Small intestine (tissue), 7 donors: ENCODE results near the gene IPO11. TPM values are rescaled to one million over a fixed set of nuclear protein-coding genes. Genes with fewer than 3 reads are reported as not detected.
"Not testable (repeated sequence)": the region's sequence is repeated elsewhere in the genome, so short reads cannot be mapped to it uniquely, and the experiment has no call there.

Experiments
- DNase-seq, 2 donors: peaks; one replicate each; pipeline versions ENCODE4 v3.0.0 to v3.0.0-alpha.2; 2013
- FAIRE-seq: peaks from 2 replicates; lab custom pipeline; 2012; peaks lifted over from hg19 to GRCh38; lab: Jason Lieb, UNC
- H3K27ac ChIP-seq, 3 donors: one replicate each; pipeline ENCODE4 v1.5.1; 2013; ENCODE audit warnings: low read length in 2 of 3, mild to moderate bottlenecking in 2 of 3, control low read depth in 1 of 3, inconsistent platforms in 1 of 3, low read depth in 1 of 3, moderate library complexity in 1 of 3
- H3K27me3 ChIP-seq, 3 donors: one replicate each; pipeline ENCODE4 v1.6.1; 2013; ENCODE audit warnings: low read length in 3 of 3, inconsistent platforms in 1 of 3; ENCODE audit not compliant: control insufficient read depth in 3 of 3, insufficient read depth in 3 of 3
- H3K36me3 ChIP-seq, 3 donors: one replicate each; pipeline ENCODE4 v1.6.1; 2013; ENCODE audit warnings: low read length in 3 of 3, inconsistent platforms in 1 of 3, low read depth in 1 of 3, mild to moderate bottlenecking in 1 of 3, moderate library complexity in 1 of 3; ENCODE audit not compliant: control insufficient read depth in 3 of 3, insufficient read depth in 2 of 3
- H3K4me1 ChIP-seq, 3 donors: one replicate each; pipeline ENCODE4 v1.6.1; 2013; ENCODE audit warnings: low read length in 2 of 3, inconsistent platforms in 1 of 3, low read depth in 1 of 3, mild to moderate bottlenecking in 1 of 3, moderate library complexity in 1 of 3; ENCODE audit not compliant: control insufficient read depth in 3 of 3, insufficient read depth in 2 of 3
- H3K4me3 ChIP-seq, 3 donors: one replicate each; pipeline ENCODE4 v1.5.1; 2013; ENCODE audit warnings: low read length in 3 of 3, control low read depth in 1 of 3, inconsistent platforms in 1 of 3, low read depth in 1 of 3, mild to moderate bottlenecking in 1 of 3, moderate library complexity in 1 of 3
- H3K9me3 ChIP-seq, 2 donors: one replicate each; pipeline ENCODE4 v1.6.1; 2013; ENCODE audit warnings: low read depth in 1 of 2, low read length in 1 of 2; ENCODE audit not compliant: control insufficient read depth in 2 of 2, insufficient read depth in 1 of 2
- WGBS, 3 donors: extraction: QIAGEN DNeasy Blood & Tissue Kit; methylation state at CpG; one replicate each; pipeline ENCODE4 v1.1.7; 2013; 5-methylcytosine and 5-hydroxymethylcytosine counted together
- polyA plus RNA-seq, 4 donors: library from polyadenylated mRNA; stranded (reverse) in 3 of 4; unstranded in 1 of 4; fragments of 200-250 nt in 3 of 4; fragments of 120-200 nt in 1 of 4; gene quantifications; one replicate each; pipeline versions ENCODE4 v1.2.1 to v1.2.3, GENCODE V29; 2013
- donor health status: healthy with polysubstance abuse.
- donor health status: control.
- donor health status: control.
- donor health status: Bipolar disorder and iron deficiency.
- donor health status: healthy.

The IPO11 gene
- polyA plus RNA-seq, 4 donors: 4.7 to 19.6 (median 10.9) TPM

- Histone ChIP-seq H3K36me3 (peaks cover 0 to 6% (median 2%) of the 10 kb centered on the region in 3 donors), H3K4me3 (no peak overlapping the region), H3K27ac (no peak overlapping the region), H3K9me3 (no peaks in the 10 kb centered on the region), H3K27me3 (no peaks in the 10 kb centered on the region), H3K4me1 (no peaks in the 10 kb centered on the region)
- WGBS, 3 donors: 96 to 98% (median 97%) methylated on average over 3 of the region's 3 CpGs
- DNase-seq (no peak), FAIRE-seq (no peak)
Measured at GRCh38 chr5:62558941-62559340, 146.4 kb downstream of the IPO11 start.

GRCh38 chr5:62560786-62561185 is 148.2 kb downstream of the IPO11 start:
- Histone ChIP-seq H3K27me3 (no peaks in the 10 kb centered on the region), H3K4me3 (no peak overlapping the region), H3K27ac (no peak overlapping the region), H3K9me3 (peaks cover 0 to 4% of the 10 kb centered on the region in 2 donors), H3K4me1 (no peaks in the 10 kb centered on the region), H3K36me3 (peaks cover 2 to 3% (median 2%) of the 10 kb centered on the region in 3 donors)
- 96 to 100% (median 100%) methylated on average over 1 of the region's 1 CpG for WGBS, 3 donors
- DNase-seq (no peak), FAIRE-seq (no peak)

DNA sequence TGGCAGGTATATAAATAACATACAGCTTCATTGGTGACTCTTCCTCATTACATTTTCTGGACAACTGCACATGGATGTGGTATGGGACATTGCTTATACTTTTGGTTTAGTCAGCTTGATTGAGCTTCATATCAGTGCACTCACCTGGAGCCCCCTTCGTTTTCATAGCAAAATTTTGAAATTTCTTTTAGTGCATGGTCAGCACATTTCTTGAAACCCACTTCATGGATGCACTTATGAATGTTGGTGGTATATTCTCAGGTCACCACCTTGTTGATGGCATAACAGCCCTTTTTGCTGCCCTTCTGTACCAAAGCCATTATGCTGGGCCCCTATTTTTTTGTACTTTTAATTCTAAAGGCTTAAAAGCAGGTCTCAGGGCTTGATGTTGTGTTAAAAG is 149.3 kb downstream of the IPO11 start:
- no peak overlapping the region for H3K4me3 ChIP-seq
- H3K27me3 ChIP-seq: no peaks in the 10 kb centered on the region
- peaks cover 0 to 12% of the 10 kb centered on the region in 2 donors for H3K9me3 ChIP-seq
- no peak overlapping the region for H3K27ac ChIP-seq
- H3K4me1 ChIP-seq: no peaks in the 10 kb centered on the region
- no peak for DNase-seq
- no peak for FAIRE-seq
- 90 to 97% (median 96%) methylated on average over 1 of the region's 1 CpG for WGBS, 3 donors
- H3K36me3 ChIP-seq: peaks cover 2 to 10% (median 2%) of the 10 kb centered on the region in 3 donors

- H3K9me3 ChIP-seq: peaks cover 0 to 22% of the 10 kb centered on the region in 2 donors
- no peaks in the 10 kb centered on the region for H3K27me3 ChIP-seq
- 78 to 89% (median 80%) methylated on average over 1 of the region's 1 CpG for WGBS, 3 donors
- H3K36me3 ChIP-seq: peaks cover 2 to 13% (median 2%) of the 10 kb centered on the region in 3 donors
- H3K27ac ChIP-seq: no peak overlapping the region
- no peak overlapping the region for H3K4me3 ChIP-seq
- no peak for FAIRE-seq
- no peak for DNase-seq
- no peaks in the 10 kb centered on the region for H3K4me1 ChIP-seq
Measured at GRCh38 chr5:62562867-62563266, 150.3 kb downstream of the IPO11 start.

DNA sequence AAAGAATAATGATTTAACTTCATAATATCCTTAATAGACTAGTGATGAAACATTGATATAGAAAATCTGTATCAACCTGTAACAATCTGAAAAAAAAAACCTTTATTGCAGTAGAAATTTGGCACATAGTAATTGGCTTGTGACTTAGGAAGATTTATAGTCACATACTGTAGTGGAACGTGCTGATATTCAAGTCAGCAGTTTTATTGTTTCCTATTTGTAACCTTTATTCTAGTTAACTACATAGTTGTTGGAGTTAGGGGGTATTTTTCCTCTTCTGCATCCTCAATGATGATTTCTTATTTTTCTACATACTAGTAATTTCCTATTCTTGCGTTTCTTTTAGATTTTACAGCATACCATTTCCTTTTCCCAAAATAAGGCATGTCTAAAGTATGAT is 151.5 kb downstream of the IPO11 start:
- H3K27ac ChIP-seq: no peak overlapping the region
- H3K4me1 ChIP-seq: no peaks in the 10 kb centered on the region
- no peak overlapping the region for H3K4me3 ChIP-seq
- no peak for FAIRE-seq
- 71 to 88% (median 85%) methylated on average over 2 of the region's 2 CpGs for WGBS, 3 donors
- H3K36me3 ChIP-seq: peaks cover under 1 to 22% (median 4%) of the 10 kb centered on the region in 3 donors
- peaks cover 0 to 32% of the 10 kb centered on the region in 2 donors for H3K9me3 ChIP-seq
- H3K27me3 ChIP-seq: no peaks in the 10 kb centered on the region
- DNase-seq: no peak

DNA sequence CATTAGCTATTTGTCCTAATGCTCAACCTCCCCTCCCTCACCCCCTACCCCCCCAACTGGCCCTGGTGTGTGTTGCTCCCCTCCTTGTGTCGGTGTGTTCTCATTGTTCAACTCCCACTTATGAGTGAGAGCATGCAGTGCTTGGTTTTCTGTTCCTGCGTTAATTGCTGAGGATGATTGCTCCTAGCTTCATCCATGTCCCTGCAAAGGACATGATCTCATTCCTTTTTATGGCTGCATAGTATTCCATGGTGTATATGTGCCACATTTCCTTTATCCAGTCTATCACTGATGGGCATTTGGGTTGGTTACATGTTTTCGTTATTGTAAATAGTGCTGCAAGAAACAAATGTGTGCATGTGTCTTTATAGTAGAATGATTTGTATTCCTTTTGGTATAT is 153.2 kb downstream of the IPO11 start:
- not testable (repeated sequence) for DNase-seq, FAIRE-seq, H3K27me3 ChIP-seq, H3K4me3 ChIP-seq, H3K27ac ChIP-seq, H3K4me1 ChIP-seq
- 65 to 93% (median 86%) methylated on average over 3 of the region's 3 CpGs for WGBS, 3 donors
- Histone ChIP-seq H3K36me3 (peaks cover 0 to 22% (median 4%) of the 10 kb centered on the region in 3 donors), H3K9me3 (peaks cover 0 to 33% of the 10 kb centered on the region in 2 donors)

GRCh38 chr5:62568143-62568542 is 155.6 kb downstream of the IPO11 start:
- H3K27ac ChIP-seq: no peak overlapping the region
- H3K4me1 ChIP-seq: no peaks in the 10 kb centered on the region
- no peak overlapping the region for H3K4me3 ChIP-seq
- peaks cover 0 to 33% of the 10 kb centered on the region in 2 donors for H3K9me3 ChIP-seq
- no peaks in the 10 kb centered on the region for H3K27me3 ChIP-seq
- peaks cover 0 to 22% (median 4%) of the 10 kb centered on the region in 3 donors for H3K36me3 ChIP-seq
- FAIRE-seq (no peak), DNase-seq (no peak)
- WGBS, 3 donors: 97% methylated on average over 4 of the region's 4 CpGs

DNA sequence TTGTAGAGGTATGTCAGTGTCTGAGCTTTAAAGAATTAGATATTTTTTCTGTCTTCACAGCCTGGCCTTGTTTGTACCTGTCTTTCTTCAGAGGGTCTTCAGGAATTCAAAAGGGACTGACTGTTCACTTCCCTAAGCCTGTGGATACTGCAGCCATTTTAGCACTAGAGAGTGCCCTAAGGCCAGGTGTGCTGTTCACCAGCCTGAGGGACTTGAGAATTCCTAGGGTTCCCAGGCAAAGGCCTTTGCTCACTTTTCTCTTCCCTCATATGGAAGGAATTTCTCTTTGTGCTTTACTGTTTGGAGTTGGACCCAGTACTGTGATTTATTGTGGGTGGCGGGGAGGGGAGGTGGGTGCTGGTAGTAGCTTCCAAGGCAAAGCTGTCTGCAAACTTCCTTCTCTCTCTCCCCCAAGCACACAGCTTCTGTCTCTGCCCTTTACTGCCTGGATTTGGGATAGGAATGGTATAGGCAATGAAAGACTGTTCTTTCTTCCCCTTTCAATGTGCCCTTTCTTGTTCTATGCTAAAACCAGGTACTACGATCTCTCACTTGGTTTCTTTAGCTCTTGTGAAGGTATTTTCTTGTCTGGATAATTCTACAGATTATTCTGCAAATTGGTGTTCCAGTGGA is 156.4 kb downstream of the IPO11 start:
- DNase-seq: no peak
- no peak for FAIRE-seq
- Histone ChIP-seq H3K27ac (no peak overlapping the region), H3K27me3 (no peaks in the 10 kb centered on the region), H3K36me3 (peaks cover 0 to 22% (median 4%) of the 10 kb centered on the region in 3 donors), H3K4me3 (no peak overlapping the region), H3K4me1 (no peaks in the 10 kb centered on the region), H3K9me3 (peaks cover 0 to 33% of the 10 kb centered on the region in 2 donors)
- 96 to 100% (median 100%) methylated on average over 2 of the region's 2 CpGs for WGBS, 3 donors
